ENCODE results near the gene NTSR1.

DNA sequence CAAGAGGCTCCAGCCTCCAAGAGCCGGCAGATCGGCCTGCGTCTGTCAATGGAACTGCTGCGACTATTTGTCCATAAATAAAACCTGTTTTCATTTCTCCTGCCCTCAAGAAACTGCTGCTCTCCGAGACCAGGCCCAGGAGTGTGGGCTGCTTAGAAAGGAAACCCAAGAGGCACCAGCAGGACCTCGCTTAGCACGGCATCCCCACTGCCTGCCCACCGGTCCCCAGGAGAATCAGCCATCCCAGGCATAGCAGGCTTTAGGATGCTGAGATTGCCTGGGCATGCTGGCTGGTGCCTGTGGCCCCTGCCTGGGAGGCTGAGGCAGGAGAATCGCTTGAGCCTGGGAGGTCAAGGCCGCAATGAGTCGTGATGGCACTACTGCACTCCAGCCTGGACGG, 17.6 kb downstream of the NTSR1 start:
- no peak for TF ChIP-seq POLR2A (IDR thresholded peaks at IDR 0.05)
- TF ChIP-seq, protein P1, sequence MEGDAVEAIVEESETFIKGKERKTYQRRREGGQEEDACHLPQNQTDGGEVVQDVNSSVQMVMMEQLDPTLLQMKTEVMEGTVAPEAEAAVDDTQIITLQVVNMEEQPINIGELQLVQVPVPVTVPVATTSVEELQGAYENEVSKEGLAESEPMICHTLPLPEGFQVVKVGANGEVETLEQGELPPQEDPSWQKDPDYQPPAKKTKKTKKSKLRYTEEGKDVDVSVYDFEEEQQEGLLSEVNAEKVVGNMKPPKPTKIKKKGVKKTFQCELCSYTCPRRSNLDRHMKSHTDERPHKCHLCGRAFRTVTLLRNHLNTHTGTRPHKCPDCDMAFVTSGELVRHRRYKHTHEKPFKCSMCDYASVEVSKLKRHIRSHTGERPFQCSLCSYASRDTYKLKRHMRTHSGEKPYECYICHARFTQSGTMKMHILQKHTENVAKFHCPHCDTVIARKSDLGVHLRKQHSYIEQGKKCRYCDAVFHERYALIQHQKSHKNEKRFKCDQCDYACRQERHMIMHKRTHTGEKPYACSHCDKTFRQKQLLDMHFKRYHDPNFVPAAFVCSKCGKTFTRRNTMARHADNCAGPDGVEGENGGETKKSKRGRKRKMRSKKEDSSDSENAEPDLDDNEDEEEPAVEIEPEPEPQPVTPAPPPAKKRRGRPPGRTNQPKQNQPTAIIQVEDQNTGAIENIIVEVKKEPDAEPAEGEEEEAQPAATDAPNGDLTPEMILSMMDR (IDR thresholded peaks at IDR 0.05): no peak

Measured in heart left ventricle (tissue), 13 donors.